ENCODE results near the gene PCDH18. TPM values are rescaled to one million over a fixed set of nuclear protein-coding genes. Genes with fewer than 3 reads are reported as not detected.

Gene PCDH18
- total and polyA plus RNA-seq, 2 experiments from 2014 or later: 2.5 to 6.6 TPM

DNA sequence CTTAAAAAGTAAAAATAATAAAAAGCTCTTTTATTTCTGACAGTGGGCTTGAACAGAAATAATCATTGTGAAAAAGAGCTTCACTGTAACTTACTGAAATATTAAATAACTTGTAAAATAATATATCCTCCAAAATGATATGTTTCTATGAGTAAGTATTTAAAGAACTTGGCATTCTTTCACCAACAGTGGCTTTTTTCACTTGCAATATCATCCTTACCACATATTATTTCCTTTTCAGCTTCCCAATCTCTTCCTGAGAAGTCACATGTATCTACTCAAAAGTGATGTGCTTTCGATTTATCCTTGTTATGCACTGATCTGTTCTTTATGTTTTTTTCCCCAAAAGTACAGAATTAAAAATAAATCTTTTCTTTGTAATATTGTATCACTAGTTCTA, 2.2 kb upstream of the PCDH18 start:
- H3K9me3 ChIP-seq (ENCODE audit: low read depth): no peaks in the 10 kb centered on the region
- no peak for TF ChIP-seq CTCF (IDR thresholded peaks at IDR 0.05; ENCODE audit: low read depth, low read length)
- peaks cover 22% of the 10 kb centered on the region for H3K27me3 ChIP-seq
- H3K4me3 ChIP-seq: no peak overlapping the region
- no peak overlapping the region for H3K27ac ChIP-seq
- no peaks in the 10 kb centered on the region for H3K36me3 ChIP-seq
- peaks cover 5% of the 10 kb centered on the region for H3K4me1 ChIP-seq (ENCODE audit: low read depth)
- DNase-seq (ENCODE audit: low read depth in 1 of 2, low spot score in 1 of 2): peak in 1 of 2 donors; percentile 69

- Histone ChIP-seq H3K36me3 (no peaks in the 10 kb centered on the region), H3K27me3 (peaks cover 23% of the 10 kb centered on the region), H3K4me1 (ENCODE audit: low read depth) (peaks cover 5% of the 10 kb centered on the region), H3K27ac (no peak overlapping the region), H3K4me3 (no peak overlapping the region), H3K9me3 (ENCODE audit: low read depth) (no peaks in the 10 kb centered on the region)
- no peak for DNase-seq (ENCODE audit: low read depth in 1 of 2, low spot score in 1 of 2)
- TF ChIP-seq CTCF (IDR thresholded peaks at IDR 0.05; ENCODE audit: low read depth, low read length): no peak
Observed at GRCh38 chr4:137533855-137534254, 1.6 kb upstream of the PCDH18 start.

DNA sequence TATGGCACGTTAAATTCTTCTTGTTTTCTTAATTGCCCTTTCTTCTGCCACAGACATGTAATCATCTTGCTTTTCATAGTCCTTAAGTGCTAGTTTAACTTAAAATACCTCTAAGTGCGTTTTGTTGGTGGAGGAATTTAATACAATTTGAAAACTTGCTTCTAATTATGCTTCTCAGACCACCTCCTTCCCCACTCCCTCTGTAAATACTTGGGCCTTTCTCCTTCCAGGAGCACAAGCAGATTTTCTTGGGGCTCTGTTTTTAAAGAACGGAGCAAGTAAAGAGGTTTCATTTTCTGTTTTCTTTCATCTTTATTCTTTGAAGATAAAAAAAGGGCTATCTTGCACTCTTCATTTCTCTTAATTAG, 559 bp upstream of the PCDH18 start:
- Histone ChIP-seq H3K4me3 (peak overlapping the region; percentile 39), H3K4me1 (ENCODE audit: low read depth) (peaks cover 5% of the 10 kb centered on the region), H3K9me3 (ENCODE audit: low read depth) (no peaks in the 10 kb centered on the region), H3K27me3 (peaks cover 23% of the 10 kb centered on the region), H3K27ac (no peak overlapping the region), H3K36me3 (no peaks in the 10 kb centered on the region)
- DNase-seq (ENCODE audit: low read depth in 1 of 2, low spot score in 1 of 2): peak in 1 of 2 donors; percentile 46
- TF ChIP-seq CTCF (IDR thresholded peaks at IDR 0.05; ENCODE audit: low read depth, low read length): no peak

- DNase-seq (ENCODE audit: low read depth in 1 of 2, low spot score in 1 of 2): peak; percentile 4 to 68
- H3K27ac ChIP-seq: no peak overlapping the region
- TF ChIP-seq CTCF (IDR thresholded peaks at IDR 0.05; ENCODE audit: low read depth, low read length): peak; percentile 65
- H3K36me3 ChIP-seq: no peaks in the 10 kb centered on the region
- H3K9me3 ChIP-seq (ENCODE audit: low read depth): no peaks in the 10 kb centered on the region
- peaks cover 23% of the 10 kb centered on the region for H3K27me3 ChIP-seq
- peak overlapping the region; percentile 39 for H3K4me3 ChIP-seq
- H3K4me1 ChIP-seq (ENCODE audit: low read depth): peaks cover 5% of the 10 kb centered on the region
Observed at GRCh38 chr4:137531168-137531985, 917 bp downstream of the PCDH18 start.

GRCh38 chr4:137530176-137530575, 2.1 kb downstream of the PCDH18 start:
- Histone ChIP-seq H3K27ac (no peak overlapping the region), H3K36me3 (no peaks in the 10 kb centered on the region)
- no peak for TF ChIP-seq CTCF (IDR thresholded peaks at IDR 0.05; ENCODE audit: low read depth, low read length)

More at GRCh38 chr4:137530176-137530575, 2.1 kb downstream of the PCDH18 start:
- no peaks in the 10 kb centered on the region for H3K9me3 ChIP-seq (ENCODE audit: low read depth)
- peaks cover 5% of the 10 kb centered on the region for H3K4me1 ChIP-seq (ENCODE audit: low read depth)
- H3K4me3 ChIP-seq: no peak overlapping the region
- DNase-seq (ENCODE audit: low read depth in 1 of 2, low spot score in 1 of 2): peak in 1 of 2 donors; percentile 70
- peaks cover 23% of the 10 kb centered on the region for H3K27me3 ChIP-seq

All from cardiac muscle cell (in vitro differentiated cells and primary cell).